Breast epithelium (tissue), 3 donors: Measurements from ENCODE around the gene TMEM120A.

ENCODE experiments used
- CTCF ChIP-seq, 3 donors: fragments of 450-650 bp; IDR thresholded peaks; one replicate each; pipeline ENCODE4 v1.5.1; 2016 to 2017; ENCODE audit warnings: antibody characterized with exemption in 3 of 3, mild to moderate bottlenecking in 3 of 3, moderate library complexity in 3 of 3
- POLR2A ChIP-seq: fragments of 450-650 bp; IDR thresholded peaks from one replicate; pipeline ENCODE4 v1.6.1; 2016; ENCODE audit warnings: antibody characterized with exemption, mild to moderate bottlenecking, moderate library complexity
- POLR2AphosphoS5 ChIP-seq, 3 donors: sonication (generic); formaldehyde crosslinking; IDR thresholded peaks; one replicate each; pipeline ENCODE4 v1.6.1; 2017; ENCODE audit warnings: antibody characterized with exemption in 3 of 3

GRCh38 chr7:75991531-75992082 lies 2.8 kb downstream of the TMEM120A start:
- TF ChIP-seq POLR2AphosphoS5 (IDR thresholded peaks at IDR 0.05) (no peak), CTCF (IDR thresholded peaks at IDR 0.05) (no peak), POLR2A (no peak)
